PC-9 (cell line): ENCODE results near the gene ZMIZ1.

Experiments
- CTCF ChIP-seq: fragments of 200-600 bp; sonication (generic); conservative IDR thresholded peaks from 2 replicates; pipeline ENCODE4 v1.6.1; 2017; ENCODE audit warnings: mixed run types, antibody characterized with exemption, mild to moderate bottlenecking, moderate library complexity
- EZH2 ChIP-seq: fragments of 200-600 bp; sonication (generic); IDR thresholded peaks from 2 replicates; pipeline ENCODE4 v1.8.0; 2017; ENCODE audit warnings: antibody characterized with exemption, low read depth

- TF ChIP-seq EZH2: no peak
- TF ChIP-seq CTCF: no peak
These were observed 42.0 kb upstream of the ZMIZ1 start for GRCh38 chr10:79026806-79027146.
